Loucy (cell line): ENCODE results near the gene ZBTB20.

Source experiments
- H2AFZ ChIP-seq: fragments of 200-600 bp; sonication (generic); 2 replicates; pipeline ENCODE4 v1.6.0; 2016; ENCODE audit warnings: antibody characterized with exemption, mild to moderate bottlenecking, low read length, moderate library complexity
- H3F3A ChIP-seq: fragments of 200-600 bp; 2 replicates; pipeline ENCODE4 v1.6.0; 2016; ENCODE audit warnings: antibody characterized with exemption, low read depth, mild to moderate bottlenecking
- H3K27me3 ChIP-seq: fragments of 200-600 bp; sonication (generic); 2 replicates; pipeline ENCODE4 v1.6.1; 2014; ENCODE audit warnings: low read length, mild to moderate bottlenecking; ENCODE audit not compliant: insufficient read depth, poor library complexity, severe bottlenecking
- H3K36me3 ChIP-seq: fragments of 200-600 bp; sonication (generic); 2 replicates; pipeline ENCODE4 v1.6.1; 2016; ENCODE audit warnings: low read length; ENCODE audit not compliant: insufficient read depth
- H3K4me1 ChIP-seq: fragments of 200-600 bp; sonication (generic); 2 replicates; pipeline ENCODE4 v1.5.1; 2014; ENCODE audit warnings: low read length, mild to moderate bottlenecking; ENCODE audit not compliant: insufficient read depth, poor library complexity, severe bottlenecking
- H3K4me2 ChIP-seq: fragments of 200-600 bp; sonication (generic); 2 replicates; pipeline ENCODE4 v1.6.0; 2014; ENCODE audit warnings: antibody characterized with exemption, low read length, low read depth, mild to moderate bottlenecking; ENCODE audit not compliant: poor library complexity, severe bottlenecking
- H3K4me3 ChIP-seq: fragments of 200-600 bp; sonication (generic); 2 replicates; pipeline ENCODE4 v1.5.1; 2014; ENCODE audit warnings: low read length, mild to moderate bottlenecking, mixed read lengths; ENCODE audit not compliant: poor library complexity, severe bottlenecking
- H3K79me2 ChIP-seq: fragments of 200-600 bp; sonication (generic); 2 replicates; pipeline ENCODE4 v1.6.1; 2014; ENCODE audit warnings: low read length; ENCODE audit not compliant: insufficient read depth
- H3K9ac ChIP-seq: fragments of 200-600 bp; sonication (generic); 2 replicates; pipeline ENCODE4 v1.6.0; 2014; ENCODE audit warnings: mild to moderate bottlenecking, low read depth, low read length, moderate library complexity; ENCODE audit not compliant: poor library complexity, severe bottlenecking
- H3K9me2 ChIP-seq: fragments of 200-600 bp; sonication (generic); replicated peaks from 2 replicates; pipeline ENCODE4 v1.6.1; 2016; ENCODE audit warnings: low read depth, low read length, mixed read lengths
- H3K9me3 ChIP-seq: fragments of 200-600 bp; sonication (generic); 2 replicates; pipeline ENCODE4 v1.6.1; 2014; ENCODE audit warnings: mild to moderate bottlenecking, antibody characterized with exemption, low read length, low read depth; ENCODE audit not compliant: insufficient read depth
- H4K20me1 ChIP-seq: fragments of 200-600 bp; sonication (generic); 2 replicates; pipeline ENCODE4 v1.6.0; 2014; ENCODE audit warnings: antibody characterized with exemption, low read length, mild to moderate bottlenecking; ENCODE audit not compliant: insufficient read depth, poor library complexity, severe bottlenecking
- CTCF ChIP-seq: fragments of 200-600 bp; sonication (generic); conservative IDR thresholded peaks from 2 replicates; pipeline ENCODE4 v1.5.1; 2014; ENCODE audit warnings: mild to moderate bottlenecking, antibody characterized with exemption, low read length
- EZH2phosphoT487 ChIP-seq: fragments of 200-600 bp; IDR thresholded peaks from 2 replicates; pipeline ENCODE4 v1.6.1; 2018; ENCODE audit warnings: antibody characterized with exemption, mild to moderate bottlenecking, moderate library complexity, borderline replicate concordance

ZBTB20 gene

DNA sequence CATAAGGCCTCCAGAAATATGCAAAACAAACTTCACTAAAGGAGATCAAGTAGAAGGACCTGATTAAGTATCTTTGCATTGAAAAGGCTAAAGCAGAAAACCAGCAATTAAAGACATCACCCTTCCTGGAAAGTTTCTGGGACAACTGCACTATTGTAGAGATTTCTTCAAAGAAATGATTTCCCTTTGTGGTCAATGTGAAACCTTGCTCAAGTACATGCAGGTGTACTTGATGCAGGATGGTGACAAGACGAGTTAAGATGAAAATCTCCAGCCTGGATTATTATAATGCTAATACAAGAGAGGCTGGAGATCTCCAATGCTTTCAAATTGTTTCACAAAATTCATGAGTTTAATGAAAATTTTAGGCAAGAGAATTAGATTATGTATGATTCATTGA, 644.9 kb downstream of the ZBTB20 start:
- Histone ChIP-seq H3K4me1 (peaks cover 11% of the 10 kb centered on the region), H3K9me2 (no peaks in the 10 kb centered on the region), H3K79me2 (no peaks in the 10 kb centered on the region), H4K20me1 (peaks cover 9% of the 10 kb centered on the region), H3K4me3 (no peak overlapping the region), H3K9me3 (no peaks in the 10 kb centered on the region), H2AFZ (no peak overlapping the region), H3K36me3 (no peaks in the 10 kb centered on the region), H3F3A (peaks cover 3% of the 10 kb centered on the region; the same call in 1 of the 2 replicates), H3K27me3 (no peaks in the 10 kb centered on the region), H3K9ac (no peak overlapping the region), H3K4me2 (no peak overlapping the region)
- no peak for TF ChIP-seq EZH2phosphoT487
- no peak for TF ChIP-seq CTCF

DNA sequence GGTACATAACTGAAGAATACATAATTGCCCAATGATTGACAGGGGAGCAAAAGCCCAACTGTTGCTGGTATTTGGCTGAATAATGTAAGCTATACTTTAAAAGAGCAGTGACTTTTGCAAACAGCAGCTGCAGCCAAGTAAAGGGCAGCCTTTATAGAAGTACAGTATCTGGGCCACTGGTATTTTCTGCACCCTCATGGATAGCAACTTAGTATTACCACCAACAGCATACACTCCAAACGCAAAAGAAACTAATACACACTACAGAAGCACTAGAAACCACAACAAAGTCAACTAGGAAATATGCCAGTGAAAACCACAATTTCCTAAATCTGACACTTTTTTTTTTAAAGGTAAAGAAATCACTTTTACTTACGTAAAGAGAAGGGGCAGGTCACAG, 647.1 kb downstream of the ZBTB20 start:
- Histone ChIP-seq H3K79me2 (no peaks in the 10 kb centered on the region), H2AFZ (no peak overlapping the region), H3K4me3 (no peak overlapping the region), H3K36me3 (no peaks in the 10 kb centered on the region), H4K20me1 (peaks cover 9% of the 10 kb centered on the region), H3F3A (peaks cover 3% of the 10 kb centered on the region; the same call in 1 of the 2 replicates), H3K9me3 (no peaks in the 10 kb centered on the region), H3K4me1 (peaks cover 11% of the 10 kb centered on the region), H3K9ac (no peak overlapping the region), H3K4me2 (peak overlapping the region; percentile 28), H3K27me3 (no peaks in the 10 kb centered on the region), H3K9me2 (no peaks in the 10 kb centered on the region)
- TF ChIP-seq EZH2phosphoT487 (no peak), CTCF (no peak)

GRCh38 chr3:114498539-114499370, 648.3 kb downstream of the ZBTB20 start:
- H3K4me3 ChIP-seq: no peak overlapping the region
- H3K4me2 ChIP-seq: no peak overlapping the region
- H3K4me1 ChIP-seq: peaks cover 11% of the 10 kb centered on the region
- no peaks in the 10 kb centered on the region for H3K27me3 ChIP-seq
- no peak overlapping the region for H2AFZ ChIP-seq
- no peaks in the 10 kb centered on the region for H3K9me2 ChIP-seq
- H3K9ac ChIP-seq: no peak overlapping the region
- no peaks in the 10 kb centered on the region for H3K9me3 ChIP-seq
- H4K20me1 ChIP-seq: peaks cover 9% of the 10 kb centered on the region
- H3K79me2 ChIP-seq: no peaks in the 10 kb centered on the region
- TF ChIP-seq CTCF (no peak), EZH2phosphoT487 (no peak)
- H3K36me3 ChIP-seq: no peaks in the 10 kb centered on the region
- H3F3A ChIP-seq: peaks cover 3% of the 10 kb centered on the region; the same call in 1 of the 2 replicates
